ENCODE measurements around the gene NHSL2.

DNA sequence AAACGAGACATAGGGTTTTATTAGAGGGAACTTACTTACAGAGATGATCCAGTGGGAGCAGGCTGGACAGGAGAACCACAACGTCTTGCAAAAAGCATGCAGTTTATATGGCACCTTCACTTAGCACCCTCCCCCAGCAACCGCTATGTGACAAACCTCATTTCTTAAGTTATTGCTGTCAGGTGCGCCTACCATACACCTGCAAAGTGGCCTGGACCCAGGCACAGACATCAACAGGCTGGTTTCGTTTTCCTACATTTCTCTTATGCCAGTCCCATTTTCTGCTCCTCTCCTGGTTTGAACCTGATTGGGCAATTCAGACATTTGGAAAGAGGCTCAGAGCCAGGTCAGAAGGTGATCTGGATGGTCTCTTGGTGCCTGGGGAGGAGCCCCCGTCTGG, 202.8 kb downstream of the NHSL2 start:
- TF ChIP-seq CTCF (IDR thresholded peaks at IDR 0.05 in 4 of 5, conservative IDR thresholded peaks at IDR 0.05 in 1 of 5), result no peak
- TF ChIP-seq POLR2A (IDR thresholded peaks at IDR 0.05), result no peak
